ENCODE measurements around the gene CHRND.

CHRND gene

GRCh38 chr2:232488097-232488711, 37.8 kb upstream of the CHRND start:
- no peak for DNase-seq

- DNase-seq, result no peak
Measured at GRCh38 chr2:232488721-232489300, 37.1 kb upstream of the CHRND start.

- no peak for DNase-seq
Measured at GRCh38 chr2:232489516-232490220, 36.3 kb upstream of the CHRND start.

- DNase-seq, result no peak
Measured at GRCh38 chr2:232490221-232491138, 35.5 kb upstream of the CHRND start.

- DNase-seq, result no peak
Measured at GRCh38 chr2:232491139-232491780, 34.7 kb upstream of the CHRND start.

GRCh38 chr2:232492236-232492848, 33.6 kb upstream of the CHRND start:
- DNase-seq, result no peak

- DNase-seq, result no peak
Measured at GRCh38 chr2:232492963-232493700, 32.8 kb upstream of the CHRND start.

- no peak for DNase-seq
Measured at GRCh38 chr2:232493701-232494474, 32.1 kb upstream of the CHRND start.

- no peak for DNase-seq
Measured at GRCh38 chr2:232494542-232494941, 31.4 kb upstream of the CHRND start.

- no peak for DNase-seq
Measured at GRCh38 chr2:232495292-232495691, 30.7 kb upstream of the CHRND start.

GRCh38 chr2:232496501-232497270, 29.3 kb upstream of the CHRND start:
- DNase-seq, result no peak

- DNase-seq, result no peak
Measured at GRCh38 chr2:232497348-232497747, 28.6 kb upstream of the CHRND start.

- no peak for DNase-seq
Measured at GRCh38 chr2:232498452-232498851, 27.5 kb upstream of the CHRND start.

GRCh38 chr2:232501331-232501771, 24.6 kb upstream of the CHRND start:
- DNase-seq, result no peak

GRCh38 chr2:232501794-232502390, 24.1 kb upstream of the CHRND start:
- no peak for DNase-seq

- DNase-seq, result no peak
Measured at GRCh38 chr2:232502511-232502910, 23.4 kb upstream of the CHRND start.

- peak; percentile 11 for DNase-seq
Measured at GRCh38 chr2:232502911-232503808, 22.8 kb upstream of the CHRND start.

- DNase-seq, result no peak
Measured at GRCh38 chr2:232503809-232504323, 22.1 kb upstream of the CHRND start.
